Skeletal muscle satellite cell (primary cell): ENCODE results near the gene CH25H. TPM values are rescaled to one million over a fixed set of nuclear protein-coding genes. Genes with fewer than 3 reads are reported as not detected.
"Not testable (repeated sequence)": the region's sequence is repeated elsewhere in the genome, so short reads cannot be mapped to it uniquely, and the experiment has no call there.

Experiments used
- H3K27me3 ChIP-seq: 2 replicates; pipeline ENCODE4 v1.7.0; 2013; ENCODE audit warnings: low read length; ENCODE audit not compliant: control insufficient read depth, insufficient read depth
- H3K36me3 ChIP-seq: 2 replicates; pipeline ENCODE4 v1.7.0; 2013; ENCODE audit warnings: mild to moderate bottlenecking, control low read depth, low read length; ENCODE audit not compliant: insufficient read depth
- H3K4me1 ChIP-seq: 2 replicates; pipeline ENCODE4 v1.7.0; 2013; ENCODE audit warnings: low read length; ENCODE audit not compliant: control insufficient read depth, insufficient read depth
- H3K4me2 ChIP-seq: 2 replicates; pipeline ENCODE4 v1.7.0; 2013; ENCODE audit warnings: mild to moderate bottlenecking, low read length
- H3K4me3 ChIP-seq: 2 replicates; pipeline ENCODE4 v1.7.0; 2013; ENCODE audit warnings: low read length
- H3K9ac ChIP-seq: 2 replicates; pipeline ENCODE4 v1.7.0; 2013; ENCODE audit warnings: mild to moderate bottlenecking, low read depth, low read length, moderate library complexity
- H3K9me3 ChIP-seq: replicated peaks from 2 replicates; pipeline ENCODE4 v1.7.0; 2013; ENCODE audit warnings: mild to moderate bottlenecking, control low read depth, low read length
- total RNA-seq: library from RNA; depleted of rRNA; stranded (reverse); fragments of >200 nt; gene quantifications from 2 replicates; pipeline ENCODE4 v1.2.3, GENCODE V29; 2012; rRNA removed

The CH25H gene
- total RNA-seq: 0.44 and 1.0 TPM in 2 replicates

- H3K27me3 ChIP-seq: peaks cover 57% of the 10 kb centered on the region
- H3K4me1 ChIP-seq: peaks cover 14% of the 10 kb centered on the region
- H3K9ac ChIP-seq: peak within 1 kb of the TSS; percentile 50
Measured at GRCh38 chr10:89207181-89207800, at the start of gene CH25H. Gene CH25H (minus strand): TSS chr10:89207317. CDS start chr10:89207292, 25 bp downstream.

GRCh38 chr10:89256340-89256739 is 49.2 kb upstream of the CH25H start:
- H3K4me2 ChIP-seq: no peak overlapping the region
- no peak overlapping the region for H3K9ac ChIP-seq
- H3K36me3 ChIP-seq: no peaks in the 10 kb centered on the region
- H3K4me1 ChIP-seq: peaks cover 7% of the 10 kb centered on the region
- H3K27me3 ChIP-seq: peaks cover 3% of the 10 kb centered on the region
- H3K9me3 ChIP-seq: no peaks in the 10 kb centered on the region
- no peak overlapping the region for H3K4me3 ChIP-seq

More at GRCh38 chr10:89207181-89207800, at the start of gene CH25H:
- H3K4me2 ChIP-seq: peak within 1 kb of the TSS; percentile 78
- no peaks in the 10 kb centered on the region for H3K9me3 ChIP-seq
- peak within 1 kb of the TSS; percentile 68 for H3K4me3 ChIP-seq
- H3K36me3 ChIP-seq: no peaks in the 10 kb centered on the region

- Histone ChIP-seq H3K4me2 (no peak overlapping the region), H3K27me3 (peaks cover 3% of the 10 kb centered on the region), H3K36me3 (no peaks in the 10 kb centered on the region), H3K4me3 (no peak overlapping the region), H3K9me3 (no peaks in the 10 kb centered on the region), H3K4me1 (peaks cover 4% of the 10 kb centered on the region), H3K9ac (no peak overlapping the region)
Measured at GRCh38 chr10:89255793-89256192, 48.7 kb upstream of the CH25H start.

DNA sequence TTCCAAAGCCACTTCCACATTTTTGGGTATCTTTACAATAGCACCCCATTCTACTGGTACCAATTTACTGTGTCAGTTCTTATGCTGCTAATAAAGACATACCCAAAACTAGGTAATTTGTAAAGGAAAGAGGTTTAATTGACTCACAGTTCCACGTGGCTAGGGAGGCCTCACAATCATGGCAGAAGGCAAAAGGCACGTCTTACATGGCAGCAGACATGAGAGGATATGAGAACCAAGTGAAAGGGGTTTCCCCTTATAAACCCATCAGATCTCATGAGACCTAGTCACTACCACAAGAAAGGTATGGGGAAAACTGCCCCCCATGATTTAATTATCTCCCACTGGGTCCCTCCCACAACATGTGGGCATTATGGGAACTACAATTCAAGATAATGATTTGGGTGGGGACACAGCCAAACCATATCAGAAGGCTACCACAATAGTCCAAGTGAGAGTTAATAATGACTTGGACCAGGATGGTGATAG is 48.0 kb upstream of the CH25H start:
- not testable (repeated sequence) for H3K36me3 ChIP-seq, H3K27me3 ChIP-seq, H3K4me1 ChIP-seq, H3K9me3 ChIP-seq, H3K4me2 ChIP-seq, H3K4me3 ChIP-seq, H3K9ac ChIP-seq

GRCh38 chr10:89252225-89252585 is 45.1 kb upstream of the CH25H start:
- H3K4me3 ChIP-seq: peak overlapping the region; percentile 87
- no peak overlapping the region for H3K9ac ChIP-seq

DNA sequence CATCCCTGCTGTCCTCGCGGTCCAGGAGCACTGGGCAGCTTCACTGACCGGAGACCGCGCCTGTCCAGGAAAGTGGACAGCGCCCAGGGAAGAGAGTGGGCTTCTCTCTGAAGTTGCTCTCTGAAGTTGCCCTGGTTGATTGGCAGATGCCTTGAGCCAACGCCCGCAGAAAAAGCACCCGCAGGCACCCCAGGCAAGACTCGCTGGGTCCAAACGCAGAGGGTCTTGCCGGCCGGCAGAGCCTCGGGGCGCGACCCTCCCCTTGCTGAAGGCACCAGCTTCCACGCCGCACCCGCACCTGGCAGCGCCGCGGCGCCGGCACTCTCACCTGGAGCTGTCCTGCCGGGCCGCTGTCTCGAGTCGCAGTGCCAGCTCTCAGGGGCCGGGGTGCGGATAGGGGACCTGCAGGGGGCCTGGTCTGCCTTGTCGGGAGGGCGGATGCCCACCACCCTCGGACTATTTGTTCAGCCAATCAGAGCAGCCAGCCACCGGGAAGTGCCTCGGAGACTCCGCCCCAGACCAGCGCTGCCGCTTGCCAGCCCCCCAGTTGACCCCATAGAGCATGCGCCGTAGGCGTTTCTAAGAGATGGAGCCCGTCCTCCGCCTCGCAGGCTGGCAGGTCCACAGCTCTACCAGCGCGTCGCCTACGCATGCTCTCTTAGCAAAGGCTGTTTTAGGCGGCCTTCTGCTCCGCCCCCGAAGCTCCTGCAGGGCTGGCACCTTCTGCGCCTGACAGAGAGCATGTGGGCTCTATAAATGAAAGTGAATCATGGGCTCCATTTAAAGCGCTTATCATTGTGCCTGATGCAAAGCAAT is 44.5 kb upstream of the CH25H start, which contains the start of gene LIPA:
Gene LIPA (minus strand): TSS at position 367 of the 816 bp plus-strand sequence. CDS start 4,127 bp downstream, outside the sequence.
- Histone ChIP-seq H3K4me3 (peak within 1 kb of the TSS; percentile 87), H3K4me1 (no peaks in the 10 kb centered on the region), H3K36me3 (no peaks in the 10 kb centered on the region), H3K27me3 (peaks cover 3% of the 10 kb centered on the region), H3K4me2 (peak within 1 kb of the TSS; percentile 91), H3K9ac (peak within 1 kb of the TSS; percentile 81), H3K9me3 (no peaks in the 10 kb centered on the region)

More at GRCh38 chr10:89252225-89252585, 45.1 kb upstream of the CH25H start:
- no peaks in the 10 kb centered on the region for H3K9me3 ChIP-seq
- no peaks in the 10 kb centered on the region for H3K4me1 ChIP-seq
- H3K36me3 ChIP-seq: no peaks in the 10 kb centered on the region
- peaks cover 3% of the 10 kb centered on the region for H3K27me3 ChIP-seq
- H3K4me2 ChIP-seq: peak overlapping the region; percentile 91

- peak overlapping the region; percentile 91 for H3K4me2 ChIP-seq
- H3K9me3 ChIP-seq: no peaks in the 10 kb centered on the region
- H3K4me3 ChIP-seq: peak overlapping the region; percentile 87
- H3K4me1 ChIP-seq: no peaks in the 10 kb centered on the region
- no peaks in the 10 kb centered on the region for H3K36me3 ChIP-seq
- no peaks in the 10 kb centered on the region for H3K27me3 ChIP-seq
- H3K9ac ChIP-seq: peak overlapping the region; percentile 81
Measured at GRCh38 chr10:89250865-89251408, 43.8 kb upstream of the CH25H start.

- Histone ChIP-seq H3K4me2 (no peak overlapping the region), H3K9me3 (no peaks in the 10 kb centered on the region), H3K9ac (no peak overlapping the region), H3K4me3 (no peak overlapping the region), H3K36me3 (peaks cover 3% of the 10 kb centered on the region), H3K4me1 (no peaks in the 10 kb centered on the region), H3K27me3 (no peaks in the 10 kb centered on the region)
Measured at GRCh38 chr10:89248990-89249389, 41.9 kb upstream of the CH25H start.

DNA sequence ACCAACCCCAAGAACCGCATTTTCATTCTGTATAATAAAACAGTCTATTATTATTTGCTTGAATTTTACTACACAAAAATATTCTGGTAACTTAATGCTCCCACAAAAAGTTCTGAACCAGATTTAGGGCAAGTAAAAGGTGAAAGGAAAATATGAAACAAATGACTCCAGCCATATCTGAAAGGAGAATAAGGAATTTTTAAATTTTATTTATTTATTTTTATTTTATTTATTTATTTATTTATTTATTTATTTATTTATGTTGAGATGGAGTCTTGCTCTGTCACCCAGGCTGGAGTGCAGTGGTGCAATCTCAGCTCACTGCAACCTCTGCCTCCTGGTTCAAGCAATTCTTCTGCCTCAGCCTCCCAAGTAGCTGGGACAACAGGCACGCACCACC is 40.5 kb upstream of the CH25H start:
- not testable (repeated sequence) for H3K4me2 ChIP-seq, H3K9me3 ChIP-seq, H3K9ac ChIP-seq, H3K4me3 ChIP-seq, H3K36me3 ChIP-seq, H3K27me3 ChIP-seq, H3K4me1 ChIP-seq

DNA sequence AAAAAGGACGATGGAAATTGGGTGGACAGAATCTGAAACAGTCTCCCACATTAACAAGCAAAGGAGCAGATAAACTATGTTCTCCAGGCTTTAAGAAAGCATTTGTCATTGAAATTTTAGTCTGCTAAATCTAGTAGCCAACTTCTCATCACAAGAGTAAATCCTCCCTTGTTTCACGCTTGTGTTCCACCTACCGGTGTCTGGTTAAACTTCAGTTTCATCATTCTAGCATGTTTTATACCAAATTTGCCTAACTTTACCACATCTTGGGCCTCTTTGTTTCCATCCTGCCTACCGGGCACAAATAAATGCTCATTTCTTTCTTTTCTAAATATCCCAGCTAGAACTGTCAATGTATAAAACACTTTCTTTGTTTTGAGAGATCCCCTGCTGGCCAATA is 38.7 kb upstream of the CH25H start:
- peaks cover 3% of the 10 kb centered on the region for H3K36me3 ChIP-seq
- H3K4me1 ChIP-seq: no peaks in the 10 kb centered on the region
- no peak overlapping the region for H3K9ac ChIP-seq
- no peak overlapping the region for H3K4me3 ChIP-seq
- H3K27me3 ChIP-seq: no peaks in the 10 kb centered on the region
- no peaks in the 10 kb centered on the region for H3K9me3 ChIP-seq
- no peak overlapping the region for H3K4me2 ChIP-seq

GRCh38 chr10:89242840-89243568 is 35.9 kb upstream of the CH25H start:
- Histone ChIP-seq H3K27me3 (no peaks in the 10 kb centered on the region), H3K4me1 (no peaks in the 10 kb centered on the region), H3K9ac (no peak overlapping the region), H3K9me3 (no peaks in the 10 kb centered on the region), H3K4me3 (no peak overlapping the region), H3K4me2 (no peak overlapping the region), H3K36me3 (peaks cover 14% of the 10 kb centered on the region)
